GM19351 (cell line): ENCODE results near the gene MRC1.
A peak's percentile ranks its signal among the peaks of the same experiment; 100 is the strongest.

Experiments
- ATAC-seq: cut with Tn5 transposase; IDR thresholded peaks from one replicate; pipeline ENCODE4 v1.9.1; 2021; ENCODE audit warnings: mild to moderate bottlenecking, moderate library complexity; ENCODE audit not compliant: unreplicated experiment

Gene MRC1

DNA sequence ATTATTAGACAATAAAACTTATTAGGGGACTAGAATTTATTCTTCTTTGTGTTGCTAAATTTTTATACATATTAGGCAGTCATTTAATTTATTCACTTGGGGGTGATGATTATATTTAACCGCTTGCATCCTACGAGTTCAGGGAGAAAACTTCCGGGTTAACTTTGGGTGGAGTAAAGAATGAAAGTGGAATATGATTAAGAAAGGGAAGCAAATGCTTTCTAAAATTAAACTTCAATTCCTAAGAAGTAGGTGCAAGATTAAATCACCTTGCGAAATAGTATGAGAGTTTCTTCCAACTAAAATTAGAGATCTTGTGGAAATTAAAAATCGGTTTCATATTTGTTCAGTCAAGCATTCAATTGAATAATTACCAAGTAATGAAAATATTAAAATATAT is 33.5 kb downstream of the MRC1 start:
- ATAC-seq = no peak

DNA sequence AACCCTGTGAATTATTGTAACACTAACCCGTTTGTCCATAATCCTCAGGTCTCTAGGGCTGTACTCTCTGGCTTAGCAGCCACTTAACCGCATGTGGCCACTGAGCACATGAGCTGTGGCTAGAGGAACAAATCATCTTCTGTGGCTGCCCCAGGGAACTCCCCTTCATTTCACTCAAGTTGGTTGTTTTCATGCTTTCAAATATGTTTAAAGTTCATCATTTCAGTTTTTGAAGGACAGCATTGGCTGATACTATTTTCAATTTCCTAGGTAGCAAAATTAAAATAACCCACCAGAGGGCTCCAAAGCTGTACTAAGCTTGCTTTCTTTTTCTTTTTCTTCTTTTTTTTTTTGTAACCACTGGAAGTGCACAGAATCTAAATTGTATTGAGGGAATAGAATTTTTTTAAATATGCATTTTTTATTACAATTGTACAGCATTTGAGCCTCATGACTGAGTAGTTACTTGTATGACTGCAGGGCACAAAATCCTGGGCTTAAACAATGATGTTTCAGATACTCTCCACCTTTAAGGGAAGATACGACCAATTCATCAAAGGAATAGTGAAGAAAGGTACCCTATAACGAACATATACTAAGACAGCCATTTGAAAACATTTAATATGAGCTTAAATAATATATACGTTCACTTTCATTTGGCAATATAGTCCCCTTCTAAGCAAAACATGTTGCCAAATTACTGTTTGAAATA is 38.6 kb downstream of the MRC1 start:
- no peak for ATAC-seq

DNA sequence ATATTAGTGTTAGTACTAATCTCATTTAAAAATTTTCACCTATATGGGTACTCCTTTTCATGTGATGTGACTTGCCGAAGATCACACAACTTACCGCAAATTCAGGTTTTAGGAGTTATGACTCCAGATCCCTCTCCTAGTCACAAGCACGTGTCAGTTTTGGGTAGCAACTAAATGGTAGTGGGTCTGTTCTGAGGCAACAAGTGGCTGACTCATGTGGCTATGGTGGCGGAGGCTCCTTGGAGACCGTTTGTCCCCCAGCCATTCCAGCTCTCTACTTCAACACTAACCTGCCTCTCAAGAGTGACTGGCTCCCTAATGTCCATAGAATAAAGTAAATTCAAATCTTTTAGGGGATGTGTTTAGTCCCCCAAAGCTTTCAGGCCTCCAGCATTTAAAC is 39.5 kb downstream of the MRC1 start:
- no peak for ATAC-seq

DNA sequence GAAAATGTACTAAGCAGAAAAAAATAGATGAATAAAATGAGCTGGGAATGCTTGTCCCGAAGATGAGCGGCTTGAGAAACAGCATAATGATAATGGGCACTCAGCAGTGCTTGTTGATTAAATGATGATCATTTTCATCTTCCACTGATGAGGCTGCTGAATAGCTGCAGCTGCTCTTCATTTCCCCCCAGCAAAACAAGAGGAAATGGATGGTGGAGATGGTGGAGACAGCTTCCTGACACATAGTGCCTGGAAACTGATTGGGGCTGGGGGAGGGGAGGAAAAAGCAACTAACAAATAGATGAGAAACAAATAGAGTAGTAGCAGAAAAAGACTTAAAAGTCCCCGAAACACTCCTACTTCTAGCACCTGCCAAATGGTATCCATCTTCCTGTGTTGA is 41.4 kb downstream of the MRC1 start:
- ATAC-seq = no peak

DNA sequence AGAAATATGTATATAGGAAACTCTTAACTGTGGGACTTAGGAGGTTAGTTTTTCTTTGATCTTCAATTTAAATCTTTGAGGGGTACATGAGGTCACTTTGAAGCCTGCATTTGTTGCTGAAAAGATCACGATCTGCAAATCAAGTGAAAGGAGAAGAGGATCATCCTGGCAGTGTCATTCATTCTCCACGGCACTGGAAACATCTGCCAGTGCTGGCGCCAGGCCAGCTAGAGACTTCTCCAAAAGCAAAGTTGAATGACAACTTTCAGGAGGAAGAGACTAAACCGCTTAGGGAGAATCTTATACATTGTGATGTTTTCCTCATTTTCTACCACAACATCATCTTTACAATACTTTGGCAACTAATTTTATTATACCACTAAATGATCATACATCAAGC is 42.5 kb downstream of the MRC1 start:
- ATAC-seq = no peak

DNA sequence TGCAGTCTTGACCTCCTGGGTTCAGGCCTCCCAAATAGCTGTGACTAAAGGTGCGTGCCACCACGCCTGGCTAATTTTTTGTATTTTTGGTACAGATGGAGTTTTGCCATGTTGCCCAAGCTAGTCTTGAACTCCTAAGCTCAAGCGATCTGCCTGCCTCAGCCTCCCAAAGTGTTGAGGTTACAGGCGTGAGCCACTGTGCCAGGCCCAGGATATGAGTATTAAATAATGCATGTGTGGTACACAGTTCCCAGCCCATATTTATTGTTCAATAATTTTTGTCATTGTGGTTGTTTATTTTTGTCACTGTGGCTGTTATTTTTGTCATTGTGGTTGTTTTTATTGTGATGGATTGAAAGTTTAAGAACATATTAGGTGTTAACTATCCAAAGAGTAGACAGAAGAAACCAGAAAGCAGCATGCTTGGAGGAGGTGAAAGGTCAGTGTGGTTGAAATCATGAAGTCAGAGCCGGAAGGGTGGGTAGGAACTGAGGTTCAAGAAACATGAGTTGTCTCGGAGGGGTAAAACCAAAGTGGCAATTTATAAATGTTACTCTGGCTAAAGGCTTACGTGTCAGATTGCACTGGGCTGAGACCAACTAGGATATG is 45.0 kb downstream of the MRC1 start:
- ATAC-seq = peak; percentile 66

DNA sequence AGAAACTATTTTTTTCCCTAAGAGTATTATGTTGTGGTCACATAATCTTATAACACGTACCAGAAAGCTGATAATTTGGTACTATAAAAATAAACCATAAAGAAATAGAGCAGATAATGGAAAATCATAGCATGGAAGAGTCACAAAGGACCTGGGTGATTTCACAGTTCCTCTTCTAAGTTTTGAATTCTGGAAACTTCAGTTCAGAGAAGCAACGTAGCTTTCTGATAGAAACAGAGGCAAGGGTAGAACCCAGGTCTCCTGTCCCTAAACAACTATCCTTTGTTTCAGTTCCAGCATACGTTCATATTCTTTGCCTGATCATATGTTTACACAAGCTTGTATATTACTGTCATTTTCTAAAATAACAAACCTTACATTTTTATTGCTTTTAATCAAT is 47.9 kb downstream of the MRC1 start:
- no peak for ATAC-seq

DNA sequence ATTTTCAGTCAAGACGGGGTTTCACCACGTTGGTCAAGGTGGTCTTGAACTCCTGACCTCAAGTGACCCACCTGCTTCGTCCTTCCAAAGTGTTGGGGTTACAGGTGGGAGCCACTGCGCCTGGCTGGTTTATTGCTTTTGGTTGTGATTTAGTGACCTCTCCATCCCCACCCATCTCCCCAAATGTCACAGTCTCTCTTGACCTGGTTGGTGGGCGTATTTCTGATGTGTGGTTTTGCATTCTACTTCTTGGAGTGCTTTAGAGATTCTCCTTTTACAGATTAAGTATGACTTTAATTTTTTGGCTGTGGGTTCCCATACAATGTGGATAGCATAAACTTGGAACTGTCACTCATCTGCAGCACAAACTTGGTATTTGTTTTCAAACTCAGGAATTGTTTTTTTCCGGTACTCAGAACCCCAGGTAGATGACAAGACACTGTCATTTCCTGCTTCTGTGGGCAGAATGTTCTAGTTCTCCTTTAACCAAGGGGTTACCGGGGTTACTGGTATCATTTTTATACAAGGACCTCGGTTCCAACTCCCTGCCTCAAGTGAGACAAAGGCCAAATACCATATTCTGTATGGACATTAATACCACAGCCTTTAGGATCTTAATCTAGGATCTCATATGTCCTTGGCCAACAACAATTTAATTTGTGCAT is 50.5 kb downstream of the MRC1 start:
- ATAC-seq = no peak

DNA sequence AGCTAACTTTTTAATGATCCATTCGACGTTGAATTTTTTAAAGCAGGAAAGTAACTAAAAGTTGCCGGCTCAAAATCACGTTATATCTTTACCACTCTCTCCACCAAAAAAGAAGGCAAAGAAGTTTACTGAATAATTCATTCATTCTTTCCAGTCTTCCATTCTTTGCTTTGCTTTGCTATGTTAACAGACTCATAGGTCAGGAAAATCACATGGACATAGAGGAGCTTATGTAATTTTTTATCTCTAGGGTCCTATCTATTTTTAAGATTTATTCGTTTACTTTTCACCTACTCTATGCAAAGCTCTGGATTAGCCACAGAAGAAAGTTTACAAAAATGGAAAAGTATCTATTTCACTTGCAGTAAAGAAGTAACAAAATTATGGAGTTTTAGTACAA is 52.6 kb downstream of the MRC1 start:
- ATAC-seq = no peak

DNA sequence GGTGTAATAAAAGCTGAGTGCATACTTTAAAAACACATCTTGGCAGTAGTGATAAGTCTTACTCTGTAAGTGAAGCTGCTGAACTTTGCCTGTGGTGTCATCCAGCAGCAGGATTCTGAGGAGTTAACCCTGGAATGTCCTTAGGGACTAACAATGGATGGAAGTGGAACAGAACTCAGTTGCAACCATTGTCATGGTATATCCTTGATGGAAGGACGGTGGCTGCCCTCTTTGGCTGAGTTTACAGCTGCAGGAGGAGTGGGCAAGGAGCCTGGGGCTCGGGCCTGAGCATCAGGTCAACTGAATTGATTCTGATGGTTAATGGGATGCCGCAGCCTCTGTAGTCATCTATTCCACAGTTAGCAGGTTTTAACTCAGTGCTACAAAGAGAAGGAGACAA is 56.2 kb downstream of the MRC1 start:
- no peak for ATAC-seq

DNA sequence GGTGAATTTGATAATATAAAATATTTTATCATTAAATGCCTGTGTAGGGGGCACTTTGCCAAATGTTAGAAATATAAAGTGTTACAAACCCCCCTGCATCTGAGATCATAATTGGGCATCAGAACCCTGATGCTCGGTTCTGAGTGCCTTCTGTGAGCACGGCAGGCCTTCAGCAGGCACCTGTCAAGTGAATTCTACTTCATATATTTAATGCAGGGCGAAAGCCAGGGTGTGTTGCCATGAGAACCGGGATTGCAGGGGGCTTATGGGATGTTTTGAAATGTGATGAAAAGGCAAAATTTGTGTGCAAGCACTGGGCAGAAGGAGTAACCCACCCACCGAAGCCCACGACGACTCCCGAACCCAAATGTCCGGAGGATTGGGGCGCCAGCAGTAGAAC is 57.2 kb downstream of the MRC1 start:
- ATAC-seq = no peak

DNA sequence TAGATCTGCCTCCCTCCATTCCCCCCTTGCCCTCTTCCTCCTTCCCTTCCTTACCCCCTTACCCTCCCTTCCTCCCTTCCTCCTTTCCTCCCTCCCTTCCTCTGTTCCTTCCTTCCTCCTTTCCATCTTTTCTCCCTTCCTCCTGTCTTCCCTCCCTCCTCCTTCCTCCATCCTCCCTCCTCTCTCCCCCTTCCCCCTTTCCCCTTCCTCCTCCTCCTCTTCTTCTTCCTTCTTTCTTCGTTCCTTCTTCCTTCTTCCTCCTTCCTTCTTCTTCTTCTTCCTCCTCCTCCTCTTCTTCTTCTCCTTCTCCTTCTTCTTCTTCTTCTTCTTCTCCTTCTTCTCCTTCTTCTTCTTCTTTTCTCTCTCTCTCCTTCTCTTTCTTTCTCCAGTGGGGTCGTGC is 57.9 kb downstream of the MRC1 start:
- ATAC-seq = no peak

DNA sequence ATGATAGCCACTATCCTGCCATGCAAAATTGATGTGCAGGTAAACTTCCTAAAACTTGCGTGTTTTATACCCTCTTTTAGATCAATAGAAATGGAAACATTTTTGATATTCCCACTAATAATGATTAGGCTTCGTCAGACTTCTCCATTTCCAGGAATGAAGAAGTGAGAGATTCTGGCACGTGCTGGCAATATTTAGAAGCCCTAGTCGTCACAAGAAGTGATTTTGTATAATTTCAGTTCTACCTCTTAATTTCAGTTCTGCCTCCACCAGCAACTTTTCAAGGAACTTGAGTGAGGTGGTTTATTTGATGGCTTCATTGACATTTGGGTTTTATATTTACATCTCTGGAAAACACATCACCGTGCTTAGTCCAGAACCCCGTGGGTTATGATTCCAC is 61.9 kb downstream of the MRC1 start:
- no peak for ATAC-seq

DNA sequence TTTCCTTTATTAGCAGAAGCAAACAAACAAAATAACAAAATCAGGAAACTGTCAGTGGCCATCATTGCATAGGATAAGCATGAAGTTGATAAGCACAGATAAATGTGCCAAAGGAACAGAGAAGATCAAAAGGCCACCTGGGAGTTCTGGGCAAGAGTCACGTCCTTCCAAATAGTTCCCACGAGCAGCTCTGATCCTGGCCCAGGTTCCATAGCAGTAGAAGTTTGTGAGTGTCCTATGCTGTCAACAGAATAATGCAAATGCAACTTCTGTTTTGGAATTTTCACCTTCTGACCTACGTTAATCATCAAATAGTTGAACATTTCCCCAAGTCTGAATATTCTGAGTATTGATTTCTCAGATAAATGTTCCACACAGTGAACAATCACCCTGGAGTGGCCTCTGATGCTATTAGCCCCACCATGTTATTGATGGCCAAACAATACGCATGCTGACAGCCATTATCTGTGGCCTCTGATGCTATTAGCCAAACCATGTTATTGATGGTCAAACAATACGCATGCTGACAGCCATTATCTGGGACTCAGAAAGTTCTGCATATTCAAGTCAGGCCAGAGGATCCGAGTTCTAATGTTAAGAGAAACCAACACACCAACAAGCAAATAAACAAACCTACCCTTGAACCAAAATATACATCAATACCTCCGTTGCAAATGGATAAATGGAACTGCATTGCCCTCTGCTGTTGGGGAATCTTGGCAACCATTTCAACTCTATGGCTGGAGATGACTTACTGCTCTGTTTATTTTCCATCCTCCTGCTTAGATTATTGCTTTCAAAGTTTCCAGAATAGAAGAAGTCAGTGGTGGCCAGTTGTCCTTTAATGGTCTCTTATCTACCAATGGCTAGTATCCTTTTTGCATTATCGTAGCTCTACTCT is 63.3 kb downstream of the MRC1 start:
- ATAC-seq = no peak

DNA sequence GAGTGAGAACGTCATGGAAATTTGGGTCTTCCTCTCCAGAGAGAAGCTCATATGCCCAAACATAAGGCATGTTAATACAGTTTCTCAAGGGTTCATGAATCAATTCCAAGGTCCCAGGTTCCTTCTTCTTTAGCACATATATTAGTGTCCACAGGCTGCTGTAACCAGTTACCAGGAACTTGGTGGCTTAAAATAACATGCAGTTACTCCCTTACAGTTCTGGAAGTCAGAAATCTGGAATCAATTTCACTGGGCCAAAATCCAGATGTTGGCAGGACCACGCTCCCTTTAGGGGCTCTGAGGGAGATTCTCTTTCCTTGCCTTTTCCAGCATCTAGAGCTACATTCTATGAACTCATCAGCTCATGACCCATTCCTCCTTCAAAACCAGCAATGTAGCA is 64.8 kb downstream of the MRC1 start:
- ATAC-seq = no peak

DNA sequence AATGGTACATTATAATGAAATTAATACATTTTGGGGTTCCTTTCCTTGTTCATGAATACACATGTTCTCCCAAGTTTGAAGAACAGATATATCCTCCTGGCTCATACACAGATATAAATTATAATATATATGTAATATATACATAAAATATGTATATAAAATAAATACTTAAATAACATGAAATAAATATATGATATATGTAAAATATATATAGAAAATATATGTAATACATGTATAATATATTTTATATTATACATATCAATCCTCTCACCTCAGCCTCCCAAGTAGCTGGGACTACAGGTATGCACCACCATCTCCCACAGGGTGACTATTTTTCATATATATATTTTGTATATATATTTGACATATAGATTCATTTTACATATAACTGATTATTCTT is 68.0 kb downstream of the MRC1 start:
- no peak for ATAC-seq

DNA sequence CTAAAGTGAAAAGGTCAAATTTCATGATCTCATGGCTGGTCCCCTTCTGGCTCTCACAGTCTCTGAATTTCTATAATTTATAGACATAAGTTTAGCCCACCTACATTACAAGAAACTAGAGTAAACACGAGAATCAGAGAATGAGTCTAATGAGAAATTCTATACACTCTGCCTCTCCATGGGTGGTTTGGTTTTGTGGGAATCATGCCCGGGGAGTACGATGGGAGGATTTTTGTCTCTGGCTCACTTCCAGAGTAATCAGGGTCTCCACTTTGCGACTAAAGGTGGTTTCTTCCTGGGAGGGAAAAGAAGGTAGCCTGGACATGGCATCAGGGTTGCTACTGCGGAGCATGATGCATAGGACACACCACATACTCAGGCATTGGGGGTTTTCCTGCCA is 69.7 kb downstream of the MRC1 start:
- ATAC-seq = no peak

DNA sequence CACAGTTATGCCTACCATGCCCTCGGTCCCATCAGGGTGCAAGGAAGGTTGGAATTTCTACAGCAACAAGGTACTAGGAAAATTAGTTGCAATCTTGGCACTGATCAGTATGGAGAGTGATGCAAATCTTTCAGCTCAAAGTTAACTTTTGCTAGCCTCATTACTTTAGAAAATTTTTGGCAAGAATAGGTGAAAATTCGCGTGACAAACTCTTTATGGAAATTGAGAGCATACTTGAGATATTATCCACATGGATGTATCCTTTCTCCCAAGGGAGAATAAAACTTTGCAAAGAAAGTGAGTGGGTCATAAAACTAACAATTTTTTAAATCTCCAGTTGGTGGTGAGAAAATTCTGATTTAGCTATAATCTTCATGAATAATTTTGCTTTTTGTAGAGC is 71.5 kb downstream of the MRC1 start:
- ATAC-seq = no peak

DNA sequence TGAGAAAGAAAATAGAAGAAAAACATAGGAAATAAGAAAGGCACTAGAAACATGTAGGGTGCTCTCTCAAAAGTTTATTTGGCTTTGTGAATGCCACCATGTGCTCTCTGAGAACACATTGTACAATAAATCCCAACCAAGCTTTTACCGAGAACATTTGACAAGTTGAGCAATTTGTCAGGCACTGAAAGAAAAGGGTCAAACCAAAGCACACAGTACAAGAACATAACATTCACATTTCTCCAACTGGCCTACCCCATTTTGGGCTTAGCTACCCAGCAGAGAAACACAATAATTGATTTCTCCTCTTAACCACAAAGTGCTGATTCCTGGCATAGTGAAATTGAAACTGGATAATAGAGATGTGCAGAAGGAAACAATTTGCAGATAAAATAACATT is 73.4 kb downstream of the MRC1 start:
- ATAC-seq = no peak

DNA sequence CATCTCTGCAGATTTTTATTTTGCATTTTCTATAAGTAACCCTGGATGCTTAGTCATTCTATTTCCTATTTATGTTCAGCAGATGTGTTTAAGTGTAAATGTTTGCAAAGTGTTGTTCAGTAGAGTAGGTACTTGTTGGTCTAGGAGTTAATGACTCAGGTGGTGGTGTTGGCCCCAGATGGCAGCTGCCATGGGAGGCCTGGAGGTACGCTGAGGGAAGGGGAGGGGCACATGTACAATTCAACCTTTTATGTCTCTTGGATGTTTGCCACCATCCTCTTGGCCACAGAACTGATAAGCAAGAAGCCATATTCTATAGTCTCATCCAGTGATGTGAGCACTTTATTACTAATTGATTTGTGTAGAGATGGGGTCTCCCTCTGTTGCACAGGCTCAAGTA is 74.5 kb downstream of the MRC1 start:
- ATAC-seq = no peak

DNA sequence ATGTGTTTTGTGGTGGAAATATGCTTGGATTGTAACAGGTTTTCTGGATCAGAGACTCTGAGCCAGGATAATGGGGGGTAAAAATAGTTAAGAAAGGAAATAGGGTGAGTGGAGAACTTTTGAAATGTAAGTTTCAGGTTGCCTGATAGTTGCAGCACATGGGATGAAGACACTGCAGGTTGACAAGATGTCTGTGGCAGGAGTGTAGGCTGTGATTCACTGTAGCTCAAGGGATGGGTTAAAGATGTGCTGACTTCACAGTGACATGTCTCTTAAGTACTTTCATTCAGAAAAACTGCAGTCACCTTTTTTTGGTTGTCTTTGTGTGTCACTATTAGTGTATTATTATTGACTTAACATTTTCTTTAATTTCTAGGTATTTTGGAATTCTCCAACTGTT is 79.0 kb downstream of the MRC1 start:
- ATAC-seq = no peak

DNA sequence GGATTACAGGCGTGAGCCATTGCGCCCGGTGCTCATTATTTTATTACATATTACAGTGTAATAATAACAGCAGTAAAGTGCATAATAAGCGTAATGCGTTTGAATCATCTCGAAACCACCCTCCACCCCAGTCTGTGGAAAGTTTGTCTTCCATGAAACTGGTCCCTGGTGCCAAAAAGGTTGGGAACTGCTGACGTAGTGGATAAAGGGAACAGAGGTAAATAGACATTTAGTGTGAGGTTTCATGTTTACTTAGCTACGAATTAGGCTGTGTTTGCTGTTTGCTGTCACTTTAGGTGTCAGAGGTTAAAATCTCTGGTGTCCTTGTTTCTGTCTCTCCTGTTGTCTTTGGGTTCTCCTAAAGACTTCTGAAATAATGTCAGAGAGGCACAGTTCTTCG is 82.3 kb downstream of the MRC1 start:
- no peak for ATAC-seq
